NT2/D1 (cell line): ENCODE results near the gene GEMIN5.

ENCODE experiments used
- SUZ12 ChIP-seq: IDR thresholded peaks from 2 replicates; pipeline ENCODE4 v1.6.1; 2011; ENCODE audit not compliant: insufficient read length, insufficient read depth; ENCODE audit errors: extremely low read depth
- YY1 ChIP-seq: IDR thresholded peaks from 2 replicates; pipeline ENCODE4 v1.6.1; 2011; ENCODE audit not compliant: insufficient read length, insufficient read depth
- ZNF274 ChIP-seq: IDR thresholded peaks from 2 replicates; pipeline ENCODE4 v1.6.1; 2011; ENCODE audit warnings: mild to moderate bottlenecking, low read depth, low read length

DNA sequence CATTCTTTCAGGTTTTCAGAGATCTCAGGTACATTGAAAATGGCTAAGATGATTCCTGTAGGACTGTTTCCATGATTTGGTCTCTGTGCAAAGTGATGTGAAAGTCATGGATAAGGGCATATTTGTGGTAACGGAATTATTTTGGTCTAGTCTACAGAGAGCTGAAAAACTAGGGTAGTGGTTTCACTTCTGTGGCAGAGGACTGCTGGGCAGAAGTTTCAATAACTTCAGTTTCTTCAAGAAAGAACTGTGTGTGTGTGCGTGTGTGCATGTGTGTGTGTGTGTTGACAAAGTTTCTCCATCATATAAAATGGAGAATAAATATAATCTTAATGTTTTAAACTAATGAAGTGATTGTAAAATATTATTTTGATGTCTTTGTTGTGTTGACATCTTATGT lies 75.2 kb downstream of the GEMIN5 start:
- TF ChIP-seq ZNF274: no peak
- TF ChIP-seq YY1: no peak
- TF ChIP-seq SUZ12: no peak
